ENCODE results near the gene CSPG5.

GRCh38 chr3:47520756-47521155, 57.9 kb downstream of the CSPG5 start:
- TF ChIP-seq EZH2 (IDR thresholded peaks at IDR 0.05; ENCODE audit: borderline replicate concordance, low read length) (no peak), CTCF (conservative IDR thresholded peaks at IDR 0.05 in 1 of 2, IDR thresholded peaks at IDR 0.05 in 1 of 2; ENCODE audit: extremely low read depth in 1 of 2, insufficient read depth in 1 of 2, low read depth in 1 of 2, low read length in 2 of 2) (no peak)
